Measurements from ENCODE around the gene LRRC72. TPM values are rescaled to one million over a fixed set of nuclear protein-coding genes. Genes with fewer than 3 reads are reported as not detected.

LRRC72 gene
- total RNA-seq, 1 donor from 2014 or later, result not detected

DNA sequence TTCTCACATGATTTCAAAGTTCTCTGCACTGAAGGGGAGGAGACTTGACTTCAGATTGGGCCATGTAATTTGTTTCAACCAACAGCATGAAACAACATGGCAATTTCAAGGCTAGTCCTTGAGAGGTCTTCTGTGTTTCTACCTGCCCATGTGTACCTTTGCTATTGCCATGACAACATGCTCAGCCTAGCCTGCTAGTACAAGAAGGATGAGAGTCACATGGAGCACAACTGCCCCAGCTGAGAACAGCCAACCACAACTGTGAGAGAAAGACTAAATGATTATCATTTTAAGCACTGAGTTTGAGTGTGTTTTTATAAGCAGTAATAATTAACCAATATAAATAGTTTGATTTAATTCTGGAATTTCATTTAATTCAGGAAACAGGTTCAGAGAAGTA, 77.0 kb downstream of the LRRC72 start:
- H3K36me3 ChIP-seq (ENCODE audit: control insufficient read depth, insufficient read depth, low read length), result peaks cover 2% of the 10 kb centered on the region
- H3K4me3 ChIP-seq (ENCODE audit: low read depth, low read length), result no peak overlapping the region
- no peak for DNase-seq (ENCODE audit: low read depth)
- no peaks in the 10 kb centered on the region for H3K27me3 ChIP-seq (ENCODE audit: control insufficient read depth, insufficient read depth, low read length)
- TF ChIP-seq, protein P1, sequence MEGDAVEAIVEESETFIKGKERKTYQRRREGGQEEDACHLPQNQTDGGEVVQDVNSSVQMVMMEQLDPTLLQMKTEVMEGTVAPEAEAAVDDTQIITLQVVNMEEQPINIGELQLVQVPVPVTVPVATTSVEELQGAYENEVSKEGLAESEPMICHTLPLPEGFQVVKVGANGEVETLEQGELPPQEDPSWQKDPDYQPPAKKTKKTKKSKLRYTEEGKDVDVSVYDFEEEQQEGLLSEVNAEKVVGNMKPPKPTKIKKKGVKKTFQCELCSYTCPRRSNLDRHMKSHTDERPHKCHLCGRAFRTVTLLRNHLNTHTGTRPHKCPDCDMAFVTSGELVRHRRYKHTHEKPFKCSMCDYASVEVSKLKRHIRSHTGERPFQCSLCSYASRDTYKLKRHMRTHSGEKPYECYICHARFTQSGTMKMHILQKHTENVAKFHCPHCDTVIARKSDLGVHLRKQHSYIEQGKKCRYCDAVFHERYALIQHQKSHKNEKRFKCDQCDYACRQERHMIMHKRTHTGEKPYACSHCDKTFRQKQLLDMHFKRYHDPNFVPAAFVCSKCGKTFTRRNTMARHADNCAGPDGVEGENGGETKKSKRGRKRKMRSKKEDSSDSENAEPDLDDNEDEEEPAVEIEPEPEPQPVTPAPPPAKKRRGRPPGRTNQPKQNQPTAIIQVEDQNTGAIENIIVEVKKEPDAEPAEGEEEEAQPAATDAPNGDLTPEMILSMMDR (IDR thresholded peaks at IDR 0.05; ENCODE audit: insufficient read depth, low read length, poor library complexity, severe bottlenecking), result no peak

DNA sequence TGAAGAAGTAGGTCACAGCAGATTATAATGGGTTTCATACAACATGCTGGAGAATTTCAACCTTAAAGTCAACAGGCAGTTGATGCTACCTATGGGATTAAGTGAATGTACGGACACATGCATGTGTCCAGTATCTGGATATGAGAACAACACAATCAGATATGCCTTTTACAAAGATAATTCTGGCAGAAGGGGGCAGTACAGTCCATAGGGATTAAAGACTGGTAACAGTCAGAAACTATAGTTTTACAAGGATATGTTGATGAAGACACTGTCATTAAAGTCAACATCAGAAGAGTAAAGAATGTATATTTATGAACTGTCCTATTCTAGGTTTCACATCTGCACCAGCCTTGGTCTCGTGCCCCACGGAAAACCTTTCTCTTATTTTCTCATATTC, 77.4 kb downstream of the LRRC72 start:
- peaks cover 2% of the 10 kb centered on the region for H3K36me3 ChIP-seq (ENCODE audit: control insufficient read depth, insufficient read depth, low read length)
- no peak overlapping the region for H3K4me3 ChIP-seq (ENCODE audit: low read depth, low read length)
- no peak for DNase-seq (ENCODE audit: low read depth)
- TF ChIP-seq, protein P1 (IDR thresholded peaks at IDR 0.05; ENCODE audit: insufficient read depth, low read length, poor library complexity, severe bottlenecking), result no peak
- H3K27me3 ChIP-seq (ENCODE audit: control insufficient read depth, insufficient read depth, low read length), result no peaks in the 10 kb centered on the region

DNA sequence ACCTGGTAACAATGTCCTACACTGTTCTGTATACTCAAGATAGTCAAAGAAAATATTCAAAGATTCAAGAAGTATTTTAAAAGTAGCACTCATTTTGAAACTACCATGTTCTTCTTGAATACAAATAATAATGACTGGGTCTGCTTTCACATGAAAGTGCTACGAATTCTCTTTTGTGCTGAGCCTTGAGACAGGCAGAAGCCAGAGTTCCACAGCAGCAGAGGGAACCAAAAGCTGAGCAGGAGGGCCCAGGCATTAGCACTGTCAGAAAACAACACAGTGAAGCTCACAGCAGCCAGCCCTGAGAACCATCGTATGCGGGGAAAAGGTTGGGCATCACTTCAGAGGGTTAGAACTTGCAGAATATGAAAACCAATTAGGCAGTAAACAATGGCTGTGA, 80.1 kb downstream of the LRRC72 start:
- no peak overlapping the region for H3K4me3 ChIP-seq (ENCODE audit: low read depth, low read length)
- peaks cover 2% of the 10 kb centered on the region for H3K36me3 ChIP-seq (ENCODE audit: control insufficient read depth, insufficient read depth, low read length)
- DNase-seq (ENCODE audit: low read depth), result no peak
- TF ChIP-seq, protein P1 (IDR thresholded peaks at IDR 0.05; ENCODE audit: insufficient read depth, low read length, poor library complexity, severe bottlenecking), result no peak
- no peaks in the 10 kb centered on the region for H3K27me3 ChIP-seq (ENCODE audit: control insufficient read depth, insufficient read depth, low read length)

DNA sequence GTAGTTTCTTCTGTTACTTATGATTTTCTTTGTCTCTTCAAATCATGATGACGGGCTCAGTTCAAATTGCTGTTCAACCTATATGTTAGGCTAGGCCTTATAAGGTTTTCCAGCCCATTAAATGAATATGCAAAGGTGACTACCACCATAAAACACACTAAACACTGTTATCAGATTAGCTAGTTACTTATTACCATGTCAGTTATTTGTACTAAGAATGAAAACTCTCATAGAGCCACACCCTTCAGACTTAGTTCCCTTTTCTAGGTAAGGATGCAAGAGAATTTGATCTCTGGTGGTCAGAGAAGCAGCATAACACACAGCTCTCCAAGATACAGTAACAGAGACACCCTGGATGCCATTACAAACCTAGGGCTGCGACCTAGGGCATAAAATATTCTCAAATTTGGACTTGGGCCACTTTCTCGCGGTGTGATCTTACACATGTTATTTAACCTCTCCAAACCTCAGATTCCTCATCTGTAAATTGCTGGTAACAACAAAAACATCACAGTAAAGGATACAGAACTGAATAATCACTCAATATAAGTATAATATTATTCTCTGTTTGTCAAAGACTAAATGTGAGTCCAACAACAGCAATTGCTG, 83.3 kb downstream of the LRRC72 start:
- TF ChIP-seq, protein P1 (IDR thresholded peaks at IDR 0.05; ENCODE audit: insufficient read depth, low read length, poor library complexity, severe bottlenecking), result no peak
- no peaks in the 10 kb centered on the region for H3K27me3 ChIP-seq (ENCODE audit: control insufficient read depth, insufficient read depth, low read length)
- no peaks in the 10 kb centered on the region for H3K36me3 ChIP-seq (ENCODE audit: control insufficient read depth, insufficient read depth, low read length)
- DNase-seq (ENCODE audit: low read depth), result no peak
- no peak overlapping the region for H3K4me3 ChIP-seq (ENCODE audit: low read depth, low read length)

DNA sequence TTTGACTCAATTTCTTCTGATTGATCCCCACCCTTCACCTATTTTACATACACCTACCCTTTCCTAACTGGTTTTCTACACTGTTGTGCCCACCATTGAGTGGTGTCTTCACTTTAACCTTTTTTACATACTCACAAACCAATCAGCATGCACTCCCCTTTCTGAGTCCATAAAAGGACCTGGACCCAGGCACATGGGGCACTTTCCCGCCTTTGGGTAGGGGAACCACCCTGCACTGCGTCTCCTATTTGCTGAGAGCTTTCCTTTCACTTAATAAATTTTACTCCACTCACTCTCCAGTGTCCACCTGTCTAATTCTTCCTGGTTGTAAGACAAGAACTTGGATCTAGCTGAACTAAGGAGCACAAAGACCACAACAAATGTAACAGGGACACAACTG, 85.1 kb downstream of the LRRC72 start:
- Histone ChIP-seq H3K4me3 (ENCODE audit: low read depth, low read length) (no peak overlapping the region), H3K27me3 (ENCODE audit: control insufficient read depth, insufficient read depth, low read length) (no peaks in the 10 kb centered on the region), H3K36me3 (ENCODE audit: control insufficient read depth, insufficient read depth, low read length) (no peaks in the 10 kb centered on the region)
- TF ChIP-seq, protein P1 (IDR thresholded peaks at IDR 0.05; ENCODE audit: insufficient read depth, low read length, poor library complexity, severe bottlenecking), result no peak
- DNase-seq (ENCODE audit: low read depth), result no peak

DNA sequence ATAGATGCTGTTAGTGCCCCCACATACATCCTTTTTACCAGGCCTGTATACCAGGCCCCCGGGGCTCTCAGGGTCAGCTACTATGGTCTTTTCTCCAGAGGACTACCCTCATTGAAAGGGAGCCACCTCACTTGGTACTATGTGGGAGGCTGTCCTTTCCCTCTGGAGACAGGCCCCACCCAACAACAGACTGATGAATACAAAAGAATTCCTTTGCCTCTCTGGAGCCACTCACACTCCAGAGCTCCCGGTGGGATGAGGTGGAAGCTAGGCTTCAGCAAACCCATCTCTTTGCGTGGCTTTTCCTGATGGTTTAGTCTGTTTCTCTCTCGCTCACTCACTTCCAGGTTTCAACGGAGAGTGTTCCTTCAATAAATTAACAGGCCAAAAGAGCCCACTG, 88.6 kb downstream of the LRRC72 start:
- no peaks in the 10 kb centered on the region for H3K27me3 ChIP-seq (ENCODE audit: control insufficient read depth, insufficient read depth, low read length)
- DNase-seq (ENCODE audit: low read depth), result no peak
- H3K4me3 ChIP-seq (ENCODE audit: low read depth, low read length), result no peak overlapping the region
- TF ChIP-seq, protein P1 (IDR thresholded peaks at IDR 0.05; ENCODE audit: insufficient read depth, low read length, poor library complexity, severe bottlenecking), result no peak
- peaks cover 2% of the 10 kb centered on the region for H3K36me3 ChIP-seq (ENCODE audit: control insufficient read depth, insufficient read depth, low read length)
